Kidney glomerular epithelial cell (primary cell): ENCODE data around the gene WDR7.

ENCODE experiments used
- DNase-seq: peaks from one replicate; lab custom pipeline; 2025; lab: John Stamatoyannopoulos, UW

WDR7 gene

DNA sequence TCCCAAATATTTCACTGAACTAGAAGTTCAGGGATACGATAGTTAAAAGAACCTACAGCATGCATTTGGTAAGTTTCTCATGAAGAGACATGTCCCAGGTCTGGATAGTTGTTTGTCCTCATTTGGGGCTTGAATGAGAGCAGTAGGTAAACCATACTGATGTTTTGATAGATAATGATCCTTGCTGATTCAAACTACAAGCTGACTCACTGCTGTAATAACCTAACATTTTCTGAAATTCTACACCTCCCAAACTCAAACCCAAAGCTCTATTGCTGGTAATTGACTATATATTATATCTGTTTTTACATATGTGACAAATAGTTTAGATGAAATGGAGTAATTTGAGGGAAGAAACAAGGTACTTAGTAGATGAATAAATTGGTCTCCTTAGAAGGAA, 341.6 kb downstream of the WDR7 start:
- DNase-seq, result no peak

DNA sequence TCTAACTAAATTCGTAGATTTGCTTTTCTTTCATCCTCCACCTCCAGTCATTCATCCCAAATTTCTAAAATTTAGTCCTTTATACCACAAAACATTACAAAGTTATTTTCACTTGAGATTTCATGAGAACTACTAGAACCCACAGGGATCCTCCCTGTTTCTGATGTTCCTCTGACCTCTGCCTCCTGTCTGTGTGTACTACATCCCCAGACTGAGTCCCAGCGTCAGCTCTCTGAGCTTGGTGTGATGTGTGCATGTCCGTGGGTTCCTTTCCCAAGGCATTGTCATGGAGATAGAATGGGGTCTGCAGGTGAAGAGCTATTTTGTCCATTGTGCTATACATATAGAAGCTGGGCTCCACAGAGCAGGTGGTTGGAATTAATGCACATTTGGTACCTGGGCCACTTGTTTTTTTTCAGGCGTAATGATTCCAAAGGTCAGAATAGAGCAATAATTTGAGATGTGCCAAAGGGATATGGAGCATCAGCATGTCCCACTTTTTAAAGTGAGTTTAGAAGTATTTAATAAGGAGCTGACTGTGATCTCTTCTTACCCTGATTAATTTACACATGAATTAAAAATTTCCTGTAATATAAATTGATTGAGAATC, 344.5 kb downstream of the WDR7 start:
- no peak for DNase-seq

DNA sequence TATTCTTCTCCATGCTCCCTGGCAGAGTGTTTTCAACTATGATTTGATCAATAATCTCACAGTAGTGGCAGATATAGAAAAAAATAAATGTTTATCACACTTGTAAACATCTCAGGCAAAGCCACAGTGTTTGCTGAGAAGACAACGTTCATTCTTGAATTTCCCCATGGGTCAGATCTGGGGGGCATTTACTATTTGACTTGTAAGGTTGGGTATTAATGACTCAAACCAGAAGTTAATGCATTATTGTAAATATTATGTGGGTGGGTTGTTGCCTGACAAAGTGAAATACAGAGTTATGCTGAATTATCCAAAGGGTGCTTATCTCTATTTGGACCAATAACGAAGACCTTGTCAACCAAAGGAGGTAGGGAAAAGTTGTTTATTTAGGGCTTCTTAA, 346.0 kb downstream of the WDR7 start:
- DNase-seq, result no peak

DNA sequence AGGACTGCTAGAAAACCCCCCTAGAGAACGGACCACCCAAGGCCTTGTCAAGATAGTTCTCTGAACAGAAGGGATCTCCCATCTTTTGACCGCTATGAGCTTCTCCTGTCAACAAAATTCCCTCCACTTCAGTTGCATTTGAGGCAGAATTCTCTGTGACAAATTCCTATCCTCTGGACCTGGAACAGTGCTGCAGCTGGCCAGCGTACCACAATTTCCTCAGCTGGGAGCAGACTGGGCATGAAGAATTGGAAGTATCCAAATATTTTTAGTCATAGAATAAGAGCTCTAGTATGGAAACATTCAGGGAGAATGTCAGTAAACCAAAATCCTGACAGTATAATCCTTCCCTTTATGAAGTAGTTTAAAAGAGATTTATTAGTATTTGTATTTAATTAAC, 348.7 kb downstream of the WDR7 start:
- DNase-seq, result no peak

DNA sequence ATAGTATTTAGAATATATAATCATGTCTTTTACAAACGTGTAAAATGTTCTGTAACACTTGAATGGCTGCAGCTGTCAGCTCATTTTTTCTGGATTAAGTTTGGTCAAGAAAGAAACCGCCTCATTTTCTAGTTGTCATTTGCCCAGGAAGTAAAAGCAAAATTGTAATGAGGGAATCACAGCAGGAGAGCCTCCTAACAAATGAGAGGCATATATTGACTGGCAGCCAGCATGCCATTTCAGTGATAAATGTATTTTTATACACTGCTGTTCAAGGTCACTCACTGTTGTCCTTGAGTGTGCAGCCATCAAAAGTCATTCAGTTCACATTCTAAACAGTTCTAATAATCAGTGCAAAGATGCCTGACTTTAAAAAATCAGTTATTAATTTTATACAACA, 351.5 kb downstream of the WDR7 start:
- DNase-seq, result no peak

GRCh38 chr18:57003342-57003741, 352.2 kb downstream of the WDR7 start:
- DNase-seq, result no peak

DNA sequence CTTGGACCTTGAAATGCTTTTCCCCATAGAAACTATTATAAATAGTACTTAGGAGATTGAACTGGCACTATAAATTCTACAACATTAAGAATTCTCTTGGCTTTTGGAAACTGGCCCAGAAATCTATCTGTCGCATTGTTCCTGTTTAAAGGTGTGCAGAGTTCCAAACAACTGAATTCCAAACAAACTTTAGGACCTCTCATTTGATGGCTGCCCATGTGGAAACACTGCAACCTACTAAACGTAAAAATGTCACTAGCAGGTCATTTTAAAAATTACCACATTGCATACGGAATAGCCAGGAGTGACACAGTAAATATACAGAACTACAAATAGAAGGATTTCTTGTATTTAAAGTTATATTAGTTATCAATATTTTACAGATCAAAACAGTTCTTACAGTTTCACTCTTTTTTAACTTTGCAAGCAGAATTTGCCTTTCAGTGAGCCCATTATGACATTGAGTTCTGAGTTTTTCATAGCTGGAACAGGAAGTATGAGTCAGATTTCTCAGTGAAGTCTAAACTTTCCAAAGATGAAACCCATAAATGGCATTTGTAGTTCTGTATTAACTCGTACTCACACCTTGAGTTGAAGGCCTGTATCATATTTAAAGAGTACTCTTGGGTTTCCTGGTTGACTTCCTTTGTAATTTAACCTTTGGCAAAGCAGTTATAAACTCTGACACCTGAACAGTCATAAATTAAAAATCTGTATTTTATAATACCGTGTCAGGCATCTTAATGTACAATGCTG, 353.4 kb downstream of the WDR7 start:
- DNase-seq, result peak; percentile 70

- DNase-seq, result no peak
These were observed 357.0 kb downstream of the WDR7 start for GRCh38 chr18:57008001-57008686.

DNA sequence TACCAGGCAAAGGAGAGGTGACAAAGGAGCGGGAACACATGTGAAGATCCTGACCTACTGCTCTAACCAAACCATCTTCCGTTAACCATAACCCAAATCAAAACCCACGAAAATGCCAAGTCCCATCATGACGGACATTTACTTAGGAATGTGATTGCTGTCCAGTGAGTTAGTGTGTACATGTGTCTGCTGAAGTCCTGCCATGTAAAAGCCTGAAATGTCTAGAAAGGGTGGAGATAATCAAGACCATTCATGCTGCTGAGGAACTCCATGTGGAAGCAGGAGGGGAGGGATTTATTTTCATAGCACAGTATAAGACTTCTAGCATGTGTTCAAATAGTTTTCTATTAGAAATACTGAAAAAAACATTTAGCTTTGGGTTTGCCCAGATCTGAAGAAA, 358.7 kb downstream of the WDR7 start:
- DNase-seq, result no peak

GRCh38 chr18:57014772-57015413, 363.7 kb downstream of the WDR7 start:
- DNase-seq, result no peak

DNA sequence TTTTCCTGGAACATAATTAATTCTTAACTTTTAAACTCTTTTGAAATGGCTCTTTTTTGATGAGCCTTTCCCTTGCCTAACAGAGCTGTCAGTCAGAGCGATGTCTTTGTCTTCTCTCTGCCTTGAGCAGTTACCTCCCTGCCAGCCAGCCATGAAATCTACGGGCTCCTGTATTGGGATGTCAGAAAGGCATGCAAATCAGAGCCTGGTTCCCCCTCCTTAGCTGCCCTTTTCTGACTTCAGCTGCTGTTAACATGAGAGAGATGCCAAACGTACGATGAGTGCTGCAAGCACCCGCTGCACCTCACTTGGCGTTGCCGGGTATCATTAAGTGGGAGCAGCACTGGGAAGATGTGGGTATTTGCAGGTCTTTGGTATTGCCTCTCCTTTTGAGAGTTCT, 364.3 kb downstream of the WDR7 start:
- DNase-seq, result no peak

GRCh38 chr18:57018845-57019244, 367.7 kb downstream of the WDR7 start:
- DNase-seq, result no peak

DNA sequence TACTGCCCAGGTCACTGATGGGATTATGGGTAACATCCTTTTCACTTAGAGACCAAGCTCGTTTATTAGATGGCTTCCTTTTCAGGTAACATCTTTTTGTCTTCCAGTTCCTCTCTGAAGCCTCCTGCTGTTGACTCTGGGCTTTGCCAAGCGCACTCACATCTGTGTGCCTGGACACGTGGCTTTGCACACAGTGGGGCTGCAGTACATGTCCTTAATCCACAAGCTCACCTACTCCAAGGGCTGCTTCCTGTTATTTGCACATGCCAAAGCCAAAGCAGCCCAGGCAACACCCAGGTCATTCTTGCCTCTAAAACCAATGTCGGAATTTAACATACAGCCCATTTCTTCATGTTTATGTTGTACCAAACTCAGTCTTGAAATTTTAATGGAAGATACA, 371.6 kb downstream of the WDR7 start:
- DNase-seq, result no peak

DNA sequence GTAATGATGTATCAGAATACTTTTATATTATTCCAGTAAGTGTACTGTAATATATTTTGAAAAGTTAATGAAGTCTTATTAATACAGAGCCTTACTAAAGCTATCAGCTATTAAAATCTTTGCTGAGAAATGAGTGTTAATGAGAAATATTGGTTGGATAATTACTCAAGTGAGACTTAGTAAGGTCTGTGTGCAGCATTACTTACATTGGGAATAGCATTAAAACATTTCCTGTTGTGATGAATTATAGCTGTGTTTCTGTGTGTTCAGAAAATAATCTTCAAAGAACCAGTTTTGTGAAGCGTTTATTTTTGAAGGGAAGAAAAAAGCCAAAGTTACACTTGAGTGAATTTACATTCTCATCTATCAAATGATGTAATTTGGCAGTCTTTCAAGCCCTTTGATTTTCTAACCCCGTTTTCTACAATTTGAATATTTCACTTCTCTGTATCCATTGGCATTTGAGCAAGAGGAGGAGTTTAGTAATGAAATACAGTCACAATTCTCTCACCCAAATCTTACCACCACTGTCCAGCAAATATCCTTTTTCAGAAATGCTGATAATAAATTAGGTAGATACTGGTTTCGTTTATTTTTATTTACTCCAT, 372.2 kb downstream of the WDR7 start:
- peak; percentile 68 for DNase-seq

GRCh38 chr18:57025540-57025939, 374.4 kb downstream of the WDR7 start:
- no peak for DNase-seq

GRCh38 chr18:57026316-57026715, 375.2 kb downstream of the WDR7 start:
- no peak for DNase-seq

DNA sequence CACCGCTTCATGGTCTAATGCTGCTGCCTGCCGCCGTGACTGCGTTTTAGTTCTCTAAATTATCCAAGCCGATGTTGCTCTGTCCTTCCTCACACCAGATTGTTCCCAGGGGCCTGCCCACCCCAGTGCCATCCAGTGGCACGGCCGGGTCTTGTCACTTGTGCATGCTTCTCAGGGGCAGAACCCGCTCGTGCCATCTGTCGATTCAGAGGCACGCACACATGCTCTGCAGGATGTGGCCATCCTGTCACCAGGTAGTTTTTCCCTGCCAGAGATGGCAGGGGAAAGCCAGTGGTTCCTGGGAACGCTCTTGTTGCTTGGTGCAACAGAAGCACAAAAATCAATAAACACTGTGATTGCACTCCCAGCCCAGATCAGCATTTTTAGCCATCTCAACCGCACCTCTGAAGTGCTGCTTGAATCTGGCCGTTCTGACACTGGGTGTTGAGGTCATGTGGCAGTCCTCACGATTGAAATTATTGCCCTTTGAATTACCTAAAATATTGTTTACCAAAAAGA, 376.1 kb downstream of the WDR7 start:
- DNase-seq, result no peak

DNA sequence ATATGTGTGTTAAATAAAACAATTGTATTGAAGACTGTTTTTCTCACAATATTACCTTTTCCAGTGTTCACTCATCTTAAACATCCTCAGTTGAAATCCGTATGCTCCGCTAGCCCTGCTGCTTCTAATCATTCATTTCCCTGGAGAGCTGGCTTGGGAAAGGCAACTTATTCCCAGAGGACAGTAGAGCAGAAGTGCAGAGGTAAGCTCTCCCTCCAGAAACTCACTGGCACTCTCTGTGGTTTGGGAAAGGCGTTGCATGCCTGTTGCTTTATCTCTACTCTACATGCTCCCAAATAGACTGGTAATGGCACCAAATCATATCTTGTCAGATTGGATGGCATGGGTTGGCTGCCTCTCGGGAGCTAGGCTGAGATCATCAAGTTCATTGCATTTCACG, 378.6 kb downstream of the WDR7 start:
- no peak for DNase-seq

DNA sequence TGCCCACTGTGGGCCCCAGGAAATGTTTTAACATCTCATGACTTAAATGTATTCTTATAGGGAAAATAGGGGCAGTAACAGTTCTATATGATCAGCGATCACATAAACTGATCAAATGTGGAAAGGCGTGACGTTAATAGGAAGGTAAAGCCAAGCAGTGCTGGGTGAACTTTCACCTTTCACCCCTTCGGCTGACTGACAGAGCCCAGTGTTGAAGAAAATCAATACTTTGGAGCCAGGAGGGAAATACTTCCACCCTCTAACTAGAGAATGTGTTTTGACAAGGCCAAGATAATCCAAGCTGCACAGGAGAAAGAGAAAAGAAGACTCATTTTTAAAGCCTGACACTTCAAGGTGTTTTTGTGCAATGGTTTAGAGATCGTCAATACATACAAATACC, 379.3 kb downstream of the WDR7 start:
- DNase-seq, result no peak

DNA sequence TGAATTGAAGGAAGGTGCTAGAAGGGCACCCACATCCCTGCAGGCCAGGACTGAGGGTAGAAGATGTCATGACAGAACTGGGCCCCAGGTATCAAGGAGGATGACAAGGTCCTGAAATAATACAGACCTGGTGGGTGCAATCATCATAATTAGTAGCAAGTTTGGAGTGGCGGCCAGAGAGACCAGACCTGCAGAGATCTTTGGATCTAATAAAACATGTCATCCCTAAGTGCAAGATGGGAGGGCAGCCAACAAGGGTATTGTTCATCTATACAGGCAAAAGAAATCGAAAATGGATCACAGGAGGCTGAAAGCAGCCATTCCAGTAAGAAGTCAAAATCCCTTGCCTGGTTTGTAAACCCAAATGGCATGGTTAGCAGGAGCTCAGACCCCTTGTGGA, 384.4 kb downstream of the WDR7 start:
- DNase-seq, result no peak

DNA sequence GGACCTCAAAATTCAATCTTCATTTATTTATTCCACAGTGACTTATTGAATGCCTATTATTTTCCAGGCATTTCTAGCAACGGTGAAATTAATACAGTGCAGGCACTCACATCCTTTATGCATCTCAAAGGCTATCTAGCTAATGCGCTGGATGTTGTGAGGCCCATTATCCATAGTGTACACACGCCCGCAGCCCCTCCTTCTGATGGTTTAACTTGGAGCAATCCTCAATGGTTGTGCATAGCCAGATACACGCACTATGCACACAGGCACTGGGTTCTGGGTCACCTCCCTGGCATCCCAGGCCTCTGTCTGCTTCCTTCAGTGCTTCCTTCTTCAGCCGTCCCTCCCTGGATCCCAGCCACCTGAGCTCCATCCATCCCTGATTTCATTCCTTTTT, 387.2 kb downstream of the WDR7 start:
- no peak for DNase-seq

DNA sequence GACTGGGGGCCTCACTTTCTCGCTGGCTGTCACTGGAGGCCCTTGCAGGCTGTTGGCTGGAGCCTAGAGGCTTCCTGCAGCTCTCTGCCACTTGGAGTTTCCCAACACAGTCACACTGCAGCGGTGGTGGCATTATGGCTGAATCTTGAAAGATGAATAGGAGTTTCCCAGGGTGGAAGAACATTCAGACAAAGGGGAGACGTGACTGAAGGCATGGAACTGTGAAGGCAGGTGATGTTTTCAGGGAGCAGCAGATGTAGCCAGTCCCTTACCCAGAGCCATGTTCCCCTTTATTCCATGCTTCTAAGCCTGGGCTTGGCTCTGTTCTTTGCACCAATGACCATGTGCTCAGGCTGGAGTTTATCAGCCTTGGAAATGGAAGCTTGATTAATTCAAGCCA, 389.0 kb downstream of the WDR7 start:
- no peak for DNase-seq
